Pons (tissue), 1 donor: ENCODE measurements around the gene GNA15.
"Not testable (repeated sequence)": the region's sequence is repeated elsewhere in the genome, so short reads cannot be mapped to it uniquely, and the experiment has no call there.

Source experiments
- DNase-seq: peaks from one replicate; pipeline ENCODE4 v3.0.0-alpha.2; 2016; ENCODE audit warnings: low spot score

Gene GNA15, protein sequence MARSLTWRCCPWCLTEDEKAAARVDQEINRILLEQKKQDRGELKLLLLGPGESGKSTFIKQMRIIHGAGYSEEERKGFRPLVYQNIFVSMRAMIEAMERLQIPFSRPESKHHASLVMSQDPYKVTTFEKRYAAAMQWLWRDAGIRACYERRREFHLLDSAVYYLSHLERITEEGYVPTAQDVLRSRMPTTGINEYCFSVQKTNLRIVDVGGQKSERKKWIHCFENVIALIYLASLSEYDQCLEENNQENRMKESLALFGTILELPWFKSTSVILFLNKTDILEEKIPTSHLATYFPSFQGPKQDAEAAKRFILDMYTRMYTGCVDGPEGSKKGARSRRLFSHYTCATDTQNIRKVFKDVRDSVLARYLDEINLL

GRCh38 chr19:3135961-3136683 lies at the start of gene GNA15:
Gene GNA15 (plus strand): TSS chr19:3136033. CDS start chr19:3136451, 418 bp downstream.
- DNase-seq = no peak

DNA sequence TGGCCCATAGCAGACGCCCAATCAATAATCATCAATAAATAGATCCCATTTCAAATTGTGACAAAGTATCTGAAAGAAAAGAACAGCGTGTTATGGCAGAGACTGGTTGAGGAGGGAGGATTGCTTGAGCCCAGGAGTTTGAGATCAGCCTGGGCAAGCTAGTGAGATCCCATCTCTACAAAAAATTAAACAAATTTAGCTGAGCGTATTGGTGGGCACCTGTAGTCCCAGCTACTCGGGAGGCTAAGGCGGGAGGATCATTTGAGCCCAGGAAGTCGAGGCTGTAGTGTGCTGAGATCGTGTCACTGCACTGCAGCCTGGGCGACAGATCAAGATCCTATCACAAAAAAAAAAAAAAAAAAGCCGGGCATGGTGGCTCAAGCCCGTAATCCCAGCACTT lies 48.1 kb upstream of the GNA15 start:
- no peak for DNase-seq

- DNase-seq = not testable (repeated sequence)
Measured at GRCh38 chr19:3089299-3089855, 46.5 kb upstream of the GNA15 start.

DNA sequence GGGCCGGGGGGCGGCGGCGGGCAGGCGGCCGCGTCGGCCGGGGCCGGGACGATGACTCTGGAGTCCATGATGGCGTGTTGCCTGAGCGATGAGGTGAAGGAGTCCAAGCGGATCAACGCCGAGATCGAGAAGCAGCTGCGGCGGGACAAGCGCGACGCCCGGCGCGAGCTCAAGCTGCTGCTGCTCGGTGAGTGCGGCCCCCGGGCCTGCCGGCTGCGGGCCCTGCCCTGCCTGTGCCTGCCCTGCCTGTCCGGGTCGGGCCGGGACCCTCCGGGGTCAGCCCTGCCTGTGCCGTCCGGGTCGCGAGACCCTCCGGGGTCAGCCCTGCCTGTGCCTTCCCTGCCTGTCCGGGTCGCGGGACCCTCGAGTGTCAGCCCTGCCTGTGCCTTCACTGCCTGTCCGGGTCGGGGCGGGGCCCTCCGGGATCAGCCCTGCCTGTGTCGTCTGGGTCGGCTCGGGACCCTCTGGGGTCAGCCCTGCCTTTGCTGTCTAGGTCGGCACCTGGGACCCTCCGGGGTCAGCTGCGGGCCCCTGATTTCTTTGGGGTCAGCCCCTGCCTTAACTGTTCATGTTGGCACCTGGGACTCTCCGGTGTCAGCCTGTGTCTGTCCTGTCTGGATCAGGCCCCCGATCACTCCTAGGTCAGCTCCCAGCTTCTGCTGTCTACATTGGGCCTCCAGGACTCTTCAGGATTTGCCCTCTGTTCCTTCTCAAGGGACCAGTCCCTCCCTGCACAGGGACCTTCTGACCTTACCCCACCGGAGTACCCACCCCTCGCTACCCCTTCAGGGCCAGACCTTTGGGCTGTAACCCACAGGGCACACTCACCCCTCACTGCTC lies 41.0 kb upstream of the GNA15 start:
- DNase-seq = no peak

DNA sequence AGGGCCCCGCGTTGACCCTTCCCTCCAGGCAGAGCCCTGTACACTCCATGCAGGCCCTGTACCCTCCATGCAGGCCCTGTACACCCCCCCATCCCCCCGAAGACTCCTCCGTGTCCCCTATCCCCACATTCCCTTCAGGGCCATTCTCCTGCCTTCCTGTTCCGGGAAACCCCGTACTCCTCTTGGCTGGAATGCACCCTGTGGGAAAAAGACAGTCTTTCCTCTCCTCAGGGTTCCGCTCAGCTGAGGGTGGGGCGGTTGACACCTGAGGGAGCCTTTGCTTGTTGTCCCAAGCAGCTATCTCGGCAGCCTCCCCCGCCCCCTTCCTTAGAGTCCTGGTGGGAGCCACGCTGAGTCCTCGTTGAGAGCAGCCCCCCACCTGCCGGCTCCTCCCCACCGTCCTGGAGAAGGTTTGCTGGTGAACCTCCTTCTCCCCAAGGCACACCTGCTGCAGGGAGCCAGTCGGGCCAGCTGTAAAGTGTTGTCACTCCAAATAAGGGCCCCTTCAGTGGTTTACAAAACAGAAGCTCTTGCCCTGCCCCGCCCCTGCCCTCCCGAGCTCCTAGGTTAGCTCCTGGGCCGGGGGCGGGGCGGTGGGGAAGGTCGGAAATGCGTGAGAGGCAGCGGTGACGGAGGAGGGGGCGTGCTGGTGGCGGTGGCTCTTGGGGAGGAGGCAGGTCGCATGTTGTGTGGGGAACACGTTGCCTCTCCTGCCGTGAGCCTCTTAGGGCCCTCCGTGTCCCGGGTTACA lies 40.2 kb upstream of the GNA15 start:
- no peak for DNase-seq

DNA sequence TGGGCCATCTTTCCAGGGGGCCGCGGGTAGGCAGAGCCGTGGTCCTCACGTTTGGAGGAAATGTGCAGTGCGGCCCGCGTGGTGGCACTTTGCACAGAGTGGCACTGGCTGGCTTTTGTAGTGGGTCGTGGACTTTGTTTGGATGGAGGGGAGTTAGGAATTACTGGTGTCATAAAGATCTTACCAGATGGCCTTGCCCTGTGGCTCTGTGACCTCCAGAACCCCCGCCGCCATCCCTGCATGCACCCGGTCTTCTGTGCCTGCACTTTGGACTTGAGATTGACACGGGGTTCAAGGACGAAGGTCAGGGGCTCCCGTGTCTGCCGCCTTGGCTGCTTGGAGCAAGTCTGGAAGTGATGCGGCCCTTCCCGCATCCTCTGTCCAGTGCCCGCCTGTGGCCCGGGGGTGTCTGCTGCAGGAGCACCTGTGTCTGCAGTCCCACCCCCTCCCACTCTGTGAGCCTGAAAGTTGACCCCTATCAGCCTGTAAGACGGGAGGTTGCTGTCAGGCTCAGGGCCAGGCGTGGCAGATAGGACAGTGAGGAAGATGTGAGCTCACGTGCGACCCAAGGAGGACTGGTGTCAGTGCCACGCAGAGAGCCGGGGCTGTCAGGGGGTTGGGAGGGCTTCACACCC lies 39.4 kb upstream of the GNA15 start:
- no peak for DNase-seq

- DNase-seq = no peak
Measured at GRCh38 chr19:3096902-3097326, 38.9 kb upstream of the GNA15 start.

- no peak for DNase-seq
Measured at GRCh38 chr19:3097442-3097871, 38.4 kb upstream of the GNA15 start.

- DNase-seq = no peak
Measured at GRCh38 chr19:3098141-3098514, 37.7 kb upstream of the GNA15 start.

DNA sequence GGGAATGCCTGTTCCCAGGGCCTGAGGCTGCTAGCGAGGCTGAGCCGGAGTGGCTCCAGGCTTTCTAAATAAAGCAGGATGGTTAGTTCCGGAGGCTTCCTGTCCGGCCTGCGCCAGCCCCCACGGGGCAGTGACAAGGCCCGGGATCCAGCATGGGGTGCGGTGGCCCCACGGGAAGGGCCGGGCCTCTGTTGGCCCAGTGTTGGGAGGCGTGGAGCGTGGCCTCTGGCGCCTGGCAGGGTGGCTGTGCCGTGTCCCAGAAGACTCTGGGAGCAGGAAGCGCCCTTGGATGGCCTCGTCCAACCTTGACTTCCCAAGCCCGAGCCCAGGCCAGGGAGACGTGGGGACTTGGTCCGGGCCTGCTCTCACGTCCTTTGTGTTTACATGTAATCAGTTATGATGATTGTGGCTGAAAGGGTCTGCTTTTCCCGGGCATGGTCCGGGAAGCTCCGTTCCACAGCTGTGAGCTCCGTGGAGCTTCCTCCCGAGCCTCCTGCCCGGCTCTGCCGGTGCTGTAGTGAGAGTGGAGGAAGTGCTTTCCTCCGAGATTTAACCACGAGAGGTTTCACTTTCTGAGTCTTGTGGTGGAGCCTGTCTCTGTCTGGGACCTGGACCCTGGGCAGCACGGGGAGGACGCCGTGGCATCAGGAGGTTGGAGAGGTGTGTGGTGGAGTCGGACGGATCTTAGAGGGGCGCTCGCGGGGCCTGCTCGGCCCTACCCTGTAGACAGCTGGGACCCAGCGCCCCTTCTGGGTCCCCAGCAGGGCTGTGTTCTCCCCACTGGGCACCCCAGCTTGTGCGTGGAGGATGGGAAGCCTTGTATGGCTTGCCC lies 37.1 kb upstream of the GNA15 start:
- no peak for DNase-seq

DNA sequence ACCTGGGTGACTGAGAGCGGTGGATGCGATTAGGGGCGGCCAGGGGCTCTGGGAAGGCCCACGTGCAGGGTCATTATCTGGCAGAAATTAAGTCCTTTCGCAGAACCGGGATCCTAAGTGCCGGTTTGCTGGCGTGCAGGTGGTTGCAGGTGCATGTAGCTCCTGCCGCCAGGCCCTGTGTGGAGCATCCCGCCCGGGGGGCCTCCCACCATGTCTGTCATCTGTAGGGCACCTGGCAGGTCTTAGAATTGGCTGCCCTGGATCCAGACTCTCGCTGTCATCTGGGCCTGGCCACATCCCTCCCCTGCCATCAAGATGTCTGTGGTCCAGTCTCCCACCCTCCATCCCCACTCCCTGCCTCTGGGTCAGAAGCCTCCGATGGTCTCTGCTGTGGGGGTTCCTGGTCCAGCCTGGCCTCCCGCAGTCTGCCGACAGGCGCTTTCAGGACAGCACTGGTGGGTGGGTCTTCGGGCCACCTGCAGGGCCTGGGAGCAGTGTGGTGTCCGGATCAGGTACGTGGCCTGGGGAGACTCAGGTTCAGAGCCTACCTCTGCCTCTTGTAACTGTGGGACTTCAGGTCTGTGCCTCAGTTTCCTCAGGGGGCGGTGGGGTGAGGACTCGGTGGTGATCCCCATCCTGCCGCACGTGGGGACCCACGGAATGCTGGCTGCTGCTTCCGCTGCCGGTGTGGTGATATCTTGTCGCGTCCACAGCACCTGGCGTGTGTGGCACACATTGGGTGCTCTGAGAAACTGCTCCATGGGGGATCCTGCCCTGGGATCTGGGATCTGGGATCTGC lies 36.3 kb upstream of the GNA15 start:
- DNase-seq = no peak

- no peak for DNase-seq
Measured at GRCh38 chr19:3100331-3100730, 35.5 kb upstream of the GNA15 start.

DNA sequence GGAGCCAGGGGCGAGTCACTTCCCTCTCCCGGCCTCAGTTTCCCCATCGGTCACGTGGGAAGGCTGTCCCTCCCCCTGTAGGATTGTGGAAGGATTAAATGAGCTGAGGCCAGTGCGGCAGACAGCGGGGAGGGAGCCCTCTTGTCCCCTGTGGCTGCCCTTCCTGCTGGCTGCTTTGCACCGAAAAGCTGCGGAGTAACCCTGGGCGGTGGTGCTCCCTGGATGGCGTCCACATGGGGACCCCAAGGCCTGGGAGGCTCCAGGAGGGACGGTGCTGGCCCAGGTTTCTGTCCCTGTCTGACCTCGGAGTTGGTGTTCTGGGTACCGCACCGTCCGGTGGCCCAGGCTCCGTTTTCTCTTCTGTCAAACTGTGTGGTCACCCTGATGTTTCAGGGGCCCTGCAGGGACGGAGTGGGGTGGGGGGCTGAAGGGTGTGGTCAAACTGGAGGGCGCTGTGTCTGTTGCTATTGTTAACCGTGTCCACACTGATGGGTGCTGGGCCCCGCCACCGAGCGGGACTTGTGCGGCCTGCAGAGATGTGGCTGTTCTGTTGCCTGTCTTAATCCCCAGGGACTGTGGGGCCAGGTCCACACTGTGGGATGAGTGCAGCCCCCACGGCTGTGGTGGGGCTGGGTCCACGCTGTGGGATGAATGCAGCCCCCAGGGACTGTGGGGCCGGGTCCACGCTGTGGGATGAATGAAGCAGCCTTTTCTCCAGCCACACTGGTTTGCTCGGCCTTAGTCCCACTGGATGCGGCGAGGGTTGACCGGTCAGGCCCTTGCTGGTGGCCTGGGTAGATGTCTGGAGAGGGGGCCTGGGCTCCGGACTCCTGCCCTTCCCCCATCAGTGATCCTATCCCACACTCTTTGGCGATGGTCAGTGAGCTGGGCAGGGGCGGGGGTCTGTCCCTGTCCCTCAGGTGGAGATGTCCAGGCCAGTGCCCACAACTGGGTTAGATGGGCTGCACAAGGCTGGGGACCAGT lies 34.8 kb upstream of the GNA15 start:
- DNase-seq = no peak

DNA sequence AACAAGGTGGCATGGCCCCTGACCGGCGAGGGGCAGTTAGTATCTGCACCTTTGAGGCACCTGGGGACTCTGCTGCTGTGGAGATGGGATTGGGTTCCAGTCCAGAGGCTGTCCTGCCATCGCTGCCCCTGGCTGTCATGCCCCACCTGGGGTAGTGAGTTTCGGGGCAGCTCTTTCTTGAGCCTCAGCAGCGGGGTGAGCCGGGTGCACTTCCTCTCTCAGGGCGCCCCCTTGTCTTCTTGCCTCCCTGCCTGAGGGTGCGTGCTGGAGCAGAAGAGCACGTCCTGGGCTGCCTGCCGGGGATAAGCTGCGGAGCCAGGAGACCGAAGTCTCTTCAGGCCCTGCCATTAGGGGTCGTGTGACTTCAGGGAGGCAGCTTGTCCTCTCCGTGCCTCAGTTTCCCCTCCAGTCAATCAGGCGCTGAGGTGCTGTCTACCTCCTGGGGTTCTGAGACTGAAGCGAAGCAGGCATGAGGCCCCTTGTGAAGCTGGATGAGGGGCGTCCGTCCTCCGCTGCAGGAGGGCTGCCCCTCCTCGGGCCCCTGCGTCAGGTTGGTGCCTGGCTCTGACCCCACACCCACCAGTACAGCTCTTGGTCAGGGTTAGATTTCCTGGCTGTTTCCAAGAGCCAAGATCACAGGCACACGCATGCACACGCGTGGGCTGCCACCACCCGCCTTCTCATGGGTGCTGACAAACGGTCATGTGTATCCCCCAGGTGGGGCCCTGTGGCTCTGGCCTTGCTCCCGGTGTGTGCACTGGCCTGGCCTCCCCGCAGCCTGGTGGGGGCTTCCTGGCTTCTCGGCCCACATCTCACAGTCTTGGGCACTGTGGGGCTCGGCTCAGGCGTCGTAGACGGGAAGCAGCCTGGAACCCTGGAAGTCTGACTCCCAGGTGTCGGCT lies 33.3 kb upstream of the GNA15 start:
- no peak for DNase-seq

GRCh38 chr19:3104708-3104983 lies 31.2 kb upstream of the GNA15 start:
- no peak for DNase-seq

GRCh38 chr19:3105641-3106508 lies 30.0 kb upstream of the GNA15 start:
- no peak for DNase-seq
